ENCODE measurements around the gene BPI. TPM values are rescaled to one million over a fixed set of nuclear protein-coding genes. Genes with fewer than 3 reads are reported as not detected.

The BPI gene
- total RNA-seq, 1 experiment from 2014 or later, result not detected

DNA sequence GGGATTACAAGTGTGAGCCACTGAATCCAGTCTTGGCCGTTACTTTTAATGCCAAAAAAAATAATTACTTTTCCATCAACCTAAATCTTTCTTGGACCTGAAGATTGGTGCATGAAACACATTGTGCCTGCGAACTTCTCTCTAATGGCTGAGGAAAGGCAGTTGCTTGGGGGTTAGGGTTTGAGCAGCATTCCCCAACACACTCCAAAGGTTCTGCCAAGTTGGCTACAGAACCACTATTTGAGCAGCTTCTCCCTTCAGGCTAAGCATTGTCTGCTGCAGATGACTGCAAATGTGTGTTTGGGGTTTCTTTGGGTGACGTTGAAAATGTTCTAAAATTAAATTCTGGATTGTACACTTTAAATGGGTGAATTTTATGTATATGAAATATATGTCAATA, 36.0 kb downstream of the BPI start:
- H3K79me2 ChIP-seq (ENCODE audit: insufficient read depth, low read length), result no peaks in the 10 kb centered on the region

More for the DNA sequence above, 36.0 kb downstream of the BPI start:
- Histone ChIP-seq H3K36me3 (ENCODE audit: control insufficient read depth in 1 of 2, insufficient read depth in 2 of 2, low read length in 2 of 2) (no peaks in the 10 kb centered on the region), H3K4me3 (replicated peaks in 1 of 2; ENCODE audit: low read depth in 1 of 2, low read length in 2 of 2) (no peak overlapping the region), H3K4me1 (ENCODE audit: control insufficient read depth in 1 of 2, insufficient read depth in 2 of 2, low read length in 2 of 2) (no peaks in the 10 kb centered on the region), H3K27me3 (ENCODE audit: insufficient read depth, low read length) (no peaks in the 10 kb centered on the region), H3K9me3 (ENCODE audit: control insufficient read depth in 1 of 2, insufficient read depth in 1 of 2, low read depth in 1 of 2, low read length in 2 of 2) (peaks cover 10 to 17% of the 10 kb centered on the region in 2 experiments; a peak in 2 of 4 replicates), H3K9me2 (ENCODE audit: insufficient read depth) (no peaks in the 10 kb centered on the region), H4K20me1 (ENCODE audit: insufficient read depth) (no peaks in the 10 kb centered on the region), H3K27ac (ENCODE audit: low read depth, low read length) (no peak overlapping the region), H3K9ac (ENCODE audit: low read length) (no peak overlapping the region), H2AFZ (ENCODE audit: low read depth, low read length, poor library complexity, severe bottlenecking) (no peak overlapping the region), H3K4me2 (ENCODE audit: low read length) (no peak overlapping the region)
- POLR2A ChIA-PET, result no interaction called here
- CTCF ChIA-PET, result interaction anchor here (3.2 kb wide), 1 partner anchor 69 kb away, joined by 15 read pairs; no protein-coding TSS in a partner anchor
- TF ChIP-seq EZH2phosphoT487 (IDR thresholded peaks at IDR 0.05; ENCODE audit: borderline replicate concordance) (no peak), FOSL1 (IDR thresholded peaks at IDR 0.05; ENCODE audit: low read depth) (no peak), SRF (IDR thresholded peaks at IDR 0.05; ENCODE audit: low read depth) (no peak), TCF7L2 (IDR thresholded peaks at IDR 0.05; ENCODE audit: borderline replicate concordance, extremely low read depth, insufficient read depth, insufficient read length) (no peak), POLR2AphosphoS5 (IDR thresholded peaks at IDR 0.05; ENCODE audit: low read depth, low read length) (no peak), ZFX (IDR thresholded peaks at IDR 0.05) (no peak), REST (IDR thresholded peaks at IDR 0.05; ENCODE audit: low read depth) (no peak), ELF1 (IDR thresholded peaks at IDR 0.05; ENCODE audit: borderline replicate concordance, low read depth) (no peak), SIN3A (IDR thresholded peaks at IDR 0.05; ENCODE audit: low read depth) (no peak), MAX (IDR thresholded peaks at IDR 0.05) (no peak), ZNF274 (IDR thresholded peaks at IDR 0.05; ENCODE audit: low read depth, low read length) (no peak), SP1 (IDR thresholded peaks at IDR 0.05; ENCODE audit: low read depth) (no peak), YY1 (IDR thresholded peaks at IDR 0.05; ENCODE audit: extremely low read depth, insufficient replicate concordance, low read depth, low read length) (no peak), RAD21 (IDR thresholded peaks at IDR 0.05; ENCODE audit: low read depth) (no peak)
- TF ChIP-seq, protein P1, sequence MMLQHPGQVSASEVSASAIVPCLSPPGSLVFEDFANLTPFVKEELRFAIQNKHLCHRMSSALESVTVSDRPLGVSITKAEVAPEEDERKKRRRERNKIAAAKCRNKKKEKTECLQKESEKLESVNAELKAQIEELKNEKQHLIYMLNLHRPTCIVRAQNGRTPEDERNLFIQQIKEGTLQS (IDR thresholded peaks at IDR 0.05), result no peak
- TF ChIP-seq, protein P2, sequence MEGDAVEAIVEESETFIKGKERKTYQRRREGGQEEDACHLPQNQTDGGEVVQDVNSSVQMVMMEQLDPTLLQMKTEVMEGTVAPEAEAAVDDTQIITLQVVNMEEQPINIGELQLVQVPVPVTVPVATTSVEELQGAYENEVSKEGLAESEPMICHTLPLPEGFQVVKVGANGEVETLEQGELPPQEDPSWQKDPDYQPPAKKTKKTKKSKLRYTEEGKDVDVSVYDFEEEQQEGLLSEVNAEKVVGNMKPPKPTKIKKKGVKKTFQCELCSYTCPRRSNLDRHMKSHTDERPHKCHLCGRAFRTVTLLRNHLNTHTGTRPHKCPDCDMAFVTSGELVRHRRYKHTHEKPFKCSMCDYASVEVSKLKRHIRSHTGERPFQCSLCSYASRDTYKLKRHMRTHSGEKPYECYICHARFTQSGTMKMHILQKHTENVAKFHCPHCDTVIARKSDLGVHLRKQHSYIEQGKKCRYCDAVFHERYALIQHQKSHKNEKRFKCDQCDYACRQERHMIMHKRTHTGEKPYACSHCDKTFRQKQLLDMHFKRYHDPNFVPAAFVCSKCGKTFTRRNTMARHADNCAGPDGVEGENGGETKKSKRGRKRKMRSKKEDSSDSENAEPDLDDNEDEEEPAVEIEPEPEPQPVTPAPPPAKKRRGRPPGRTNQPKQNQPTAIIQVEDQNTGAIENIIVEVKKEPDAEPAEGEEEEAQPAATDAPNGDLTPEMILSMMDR (IDR thresholded peaks at IDR 0.05 in 2 of 3, conservative IDR thresholded peaks at IDR 0.05 in 1 of 3; ENCODE audit: borderline replicate concordance in 1 of 3, insufficient read depth in 1 of 3, low read depth in 2 of 3, low read length in 2 of 3), result no peak
- RAD21 ChIA-PET (ENCODE audit: low non-redundant PET in 1 of 2, low total read pairs in 2 of 2, uncharacterized antibody in 2 of 2, unreplicated experiment in 2 of 2), result no interaction called here
- ATAC-seq (no peak), DNase-seq (ENCODE audit: low read depth, low spot score) (no peak)
- BruUV-seq (replicated peaks), result no TSS peak
- intact Hi-C loops (cut with micrococcal nuclease), result no loop called here
